Kidney epithelial cell (primary cell): ENCODE measurements around the gene SYT10. TPM values are rescaled to one million over a fixed set of nuclear protein-coding genes. Genes with fewer than 3 reads are reported as not detected.
"Not testable (repeated sequence)": the region's sequence is repeated elsewhere in the genome, so short reads cannot be mapped to it uniquely, and the experiment has no call there.

Experiments used
- DNase-seq: peaks from one replicate; pipeline ENCODE4 v3.0.0-alpha.2; 2010; ENCODE audit warnings: low read depth
- H3K27me3 ChIP-seq: 2 replicates; pipeline ENCODE4 v1.6.0; 2011; ENCODE audit warnings: low read length; ENCODE audit not compliant: control insufficient read depth, insufficient read depth
- H3K36me3 ChIP-seq: 2 replicates; pipeline ENCODE4 v1.5.1; 2011; ENCODE audit warnings: low read length; ENCODE audit not compliant: control insufficient read depth, insufficient read depth
- H3K4me3 ChIP-seq: 2 replicates; pipeline ENCODE4 v1.5.1; 2011; ENCODE audit warnings: low read depth, mild to moderate bottlenecking, control low read depth, low read length
- CTCF ChIP-seq: IDR thresholded peaks from 2 replicates; pipeline ENCODE4 v1.5.1; 2011; ENCODE audit warnings: mild to moderate bottlenecking, moderate library complexity, low read length, control low read depth, inconsistent platforms; ENCODE audit not compliant: insufficient read depth, poor library complexity, severe bottlenecking
- total RNA-seq: library from RNA; depleted of rRNA; stranded (reverse); fragments of >200 nt; gene quantifications from 2 replicates; pipeline ENCODE4 v1.2.3, GENCODE V29; 2015

The SYT10 gene
- total RNA-seq, 1 donor from 2014 or later, result not detected

- Histone ChIP-seq H3K27me3 (peaks cover 33% of the 10 kb centered on the region), H3K4me3 (no peak overlapping the region), H3K36me3 (no peaks in the 10 kb centered on the region)
- no peak for DNase-seq
- TF ChIP-seq CTCF, result no peak
These were observed 2.0 kb downstream of the SYT10 start for GRCh38 chr12:33437598-33437997.

- Histone ChIP-seq H3K36me3 (no peaks in the 10 kb centered on the region), H3K4me3 (no peak overlapping the region), H3K27me3 (peaks cover 6% of the 10 kb centered on the region)
- TF ChIP-seq CTCF, result no peak
- DNase-seq, result no peak
These were observed 6.6 kb downstream of the SYT10 start for GRCh38 chr12:33432992-33433391.

GRCh38 chr12:33431648-33432047 lies 8.0 kb downstream of the SYT10 start:
- DNase-seq, result no peak
- Histone ChIP-seq H3K4me3 (no peak overlapping the region), H3K27me3 (no peaks in the 10 kb centered on the region), H3K36me3 (no peaks in the 10 kb centered on the region)
- TF ChIP-seq CTCF, result no peak

GRCh38 chr12:33429468-33429867 lies 10.2 kb downstream of the SYT10 start:
- no peak for DNase-seq
- Histone ChIP-seq H3K36me3 (no peaks in the 10 kb centered on the region), H3K27me3 (no peaks in the 10 kb centered on the region), H3K4me3 (no peak overlapping the region)
- no peak for TF ChIP-seq CTCF

GRCh38 chr12:33427071-33427470 lies 12.5 kb downstream of the SYT10 start:
- no peak for TF ChIP-seq CTCF
- H3K27me3 ChIP-seq, result no peaks in the 10 kb centered on the region
- H3K4me3 ChIP-seq, result no peak overlapping the region
- H3K36me3 ChIP-seq, result no peaks in the 10 kb centered on the region
- no peak for DNase-seq

- Histone ChIP-seq H3K27me3 (no peaks in the 10 kb centered on the region), H3K4me3 (no peak overlapping the region), H3K36me3 (no peaks in the 10 kb centered on the region)
- DNase-seq, result no peak
- no peak for TF ChIP-seq CTCF
These were observed 15.9 kb downstream of the SYT10 start for GRCh38 chr12:33423706-33424105.

GRCh38 chr12:33412410-33412809 lies 27.2 kb downstream of the SYT10 start:
- not testable (repeated sequence) for H3K4me3 ChIP-seq, H3K36me3 ChIP-seq, H3K27me3 ChIP-seq, DNase-seq
